ENCODE results near the gene GARIN5A.
A peak's percentile ranks its signal among the peaks of the same experiment; 100 is the strongest.
"Not testable (repeated sequence)": the region's sequence is repeated elsewhere in the genome, so short reads cannot be mapped to it uniquely, and the experiment has no call there.

Gene GARIN5A

DNA sequence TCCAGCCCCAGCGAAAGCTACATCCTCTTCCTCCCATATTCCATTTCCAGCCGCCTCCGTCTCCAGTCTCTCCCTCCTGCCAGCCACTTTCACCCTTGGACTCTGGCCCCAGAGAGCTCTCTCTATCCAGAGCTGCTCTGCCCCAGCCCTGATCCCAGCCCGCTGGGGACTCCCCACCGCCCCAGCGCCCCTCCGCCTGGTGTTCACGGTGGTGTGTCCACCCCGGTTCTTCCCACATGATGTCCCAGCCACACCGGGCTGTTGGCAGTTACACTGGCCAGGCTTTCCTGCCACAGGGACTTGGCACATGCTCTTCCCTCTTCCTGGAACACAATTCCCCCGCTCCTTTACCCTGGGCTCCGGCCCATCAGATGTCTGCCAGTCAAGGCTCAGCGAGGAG, 11.6 kb downstream of the GARIN5A start:
- DNase-seq (ENCODE audit: low read depth, low spot score), result no peak

DNA sequence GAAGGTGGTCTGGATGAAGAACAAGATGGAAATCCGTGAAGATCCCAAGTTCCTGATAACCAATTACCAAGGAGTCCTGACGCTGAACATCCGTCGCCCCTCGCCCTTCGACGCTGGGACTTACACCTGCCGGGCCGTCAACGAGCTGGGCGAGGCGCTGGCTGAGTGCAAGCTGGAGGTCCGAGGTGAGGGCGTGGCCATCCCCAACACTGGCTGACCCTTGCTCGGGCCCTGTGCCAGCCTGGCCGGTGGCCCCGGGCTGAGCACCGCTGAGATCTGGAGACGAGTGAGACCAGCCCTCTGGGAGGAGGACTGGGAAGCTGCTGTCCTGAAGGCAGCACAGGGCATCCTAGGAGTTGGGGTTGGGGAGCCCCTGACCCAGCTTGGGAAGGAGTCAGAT, 12.3 kb downstream of the GARIN5A start:
- DNase-seq (ENCODE audit: low read depth, low spot score), result no peak

DNA sequence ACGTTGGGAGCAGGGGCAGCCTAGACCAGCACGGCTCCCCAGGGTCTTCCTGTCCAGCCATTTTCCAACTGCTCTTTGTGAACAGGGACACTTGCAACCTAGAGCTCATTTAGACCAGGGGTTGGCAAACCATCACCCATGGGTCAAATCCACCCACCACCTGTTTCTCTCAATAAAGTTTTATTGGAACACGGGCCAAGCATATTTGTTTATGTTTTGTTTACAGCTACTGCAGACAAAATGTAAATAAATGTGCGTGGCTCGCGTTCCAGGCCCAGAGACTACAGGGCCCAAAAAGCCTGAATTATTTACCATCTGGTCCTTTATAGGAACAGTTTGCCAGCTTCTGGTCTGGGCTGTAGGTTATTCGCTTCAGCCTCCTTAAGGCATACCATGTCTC, 13.7 kb downstream of the GARIN5A start:
- no peak for DNase-seq (ENCODE audit: low read depth, low spot score)

DNA sequence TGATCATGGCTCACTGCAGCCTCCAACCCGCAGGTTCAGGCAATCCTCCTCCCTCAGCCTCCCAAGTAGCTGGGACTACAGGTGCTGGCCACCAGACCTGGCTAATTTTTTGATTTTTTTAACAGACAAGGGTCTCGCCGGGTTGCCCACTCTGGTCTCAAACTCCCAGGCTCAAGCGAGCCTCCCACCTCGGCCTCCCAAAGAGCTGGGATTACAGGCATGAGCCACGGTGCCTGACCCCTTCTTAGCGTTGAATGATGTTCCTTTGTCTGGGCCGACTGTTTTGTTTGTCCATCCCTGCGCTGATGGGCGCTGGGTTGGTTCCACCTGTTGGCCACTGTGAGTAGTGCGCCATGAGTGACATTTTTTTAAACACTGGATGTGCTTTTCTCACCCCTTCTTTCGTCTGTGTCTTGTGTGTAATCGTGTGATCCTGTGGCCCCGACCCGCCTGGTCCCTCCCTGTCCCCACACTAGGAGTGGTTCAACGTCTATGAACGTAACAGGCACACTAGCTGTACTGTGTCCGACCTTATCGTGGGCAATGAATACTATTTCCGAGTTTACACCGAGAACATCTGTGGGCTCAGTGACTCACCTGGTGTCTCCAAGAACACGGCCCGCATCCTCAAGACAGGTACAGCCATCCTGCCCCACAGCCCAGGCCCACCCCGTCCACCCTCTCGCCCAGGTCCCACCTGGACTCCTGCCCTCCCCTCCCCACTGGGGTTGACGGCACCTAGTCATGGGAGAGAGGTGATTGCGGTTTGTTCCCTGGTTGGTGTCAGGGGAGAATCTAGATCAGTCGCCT, 15.4 kb downstream of the GARIN5A start:
- peak; percentile 83 for DNase-seq (ENCODE audit: low read depth, low spot score)

DNA sequence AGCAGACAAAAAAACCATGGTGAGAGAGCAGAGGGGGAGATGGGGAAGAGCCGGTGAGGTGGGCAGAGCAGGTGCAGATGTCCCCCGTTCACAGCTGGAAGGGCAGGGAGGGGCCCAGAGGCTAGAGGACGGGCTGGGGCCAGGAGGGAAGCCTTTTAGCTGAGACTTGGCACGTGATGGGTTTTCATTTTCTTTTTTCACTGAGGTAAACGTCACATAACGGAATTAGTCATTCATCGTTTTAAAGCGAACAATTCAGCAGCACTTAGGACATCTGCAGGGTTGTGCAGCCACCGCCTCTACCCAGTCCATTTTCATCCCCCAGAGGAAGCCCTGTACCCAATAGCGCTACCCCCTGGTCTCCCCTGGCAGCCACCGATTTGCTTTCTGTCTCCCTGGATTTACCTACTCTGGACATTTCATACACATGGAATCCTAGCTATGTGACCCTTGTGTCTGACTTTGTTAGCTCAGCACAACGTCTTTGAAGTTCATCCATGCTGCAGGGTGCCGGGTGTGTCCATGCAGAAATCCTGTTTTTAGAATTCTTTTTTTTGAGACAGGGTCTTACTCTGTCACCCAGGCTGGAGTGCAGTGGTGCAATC, 16.4 kb downstream of the GARIN5A start:
- peak; percentile 22 for DNase-seq (ENCODE audit: low read depth, low spot score)

DNA sequence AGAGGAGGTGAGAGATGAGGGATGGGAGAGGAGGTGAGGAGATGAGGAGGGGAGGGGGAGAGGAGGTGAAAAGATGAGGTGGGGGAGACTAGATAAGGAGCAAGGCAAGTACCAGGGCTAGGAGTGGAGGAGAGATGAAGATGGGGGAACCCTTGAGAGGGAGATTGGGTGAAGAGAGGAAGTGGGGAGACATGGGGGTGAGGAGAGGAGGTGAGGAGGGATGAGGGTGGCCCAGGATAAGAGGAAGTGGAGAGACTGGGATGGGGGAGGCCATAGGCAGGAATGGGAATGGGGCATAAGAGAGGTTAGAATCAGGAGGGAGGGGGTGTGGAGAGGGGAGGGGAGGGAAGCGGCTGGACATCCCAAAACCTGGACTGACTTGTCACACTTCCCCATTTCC, 17.0 kb downstream of the GARIN5A start:
- no peak for DNase-seq (ENCODE audit: low read depth, low spot score)

DNA sequence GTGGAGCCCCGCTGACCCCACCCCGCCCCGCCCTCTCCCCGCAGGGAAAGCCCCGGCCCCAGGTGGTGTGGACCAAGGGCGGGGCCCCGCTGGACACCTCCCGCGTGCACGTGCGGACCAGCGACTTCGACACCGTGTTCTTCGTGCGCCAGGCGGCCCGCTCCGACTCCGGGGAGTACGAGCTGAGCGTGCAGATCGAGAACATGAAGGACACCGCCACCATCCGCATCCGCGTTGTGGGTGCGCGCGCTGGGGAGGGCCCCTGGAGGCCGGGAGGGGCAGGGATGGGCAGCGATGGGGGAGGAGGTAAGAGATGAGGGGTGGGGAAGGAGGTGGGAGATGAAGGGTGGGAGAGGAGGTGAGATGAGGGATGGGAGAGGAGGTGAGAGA, 17.6 kb downstream of the GARIN5A start:
- DNase-seq (ENCODE audit: low read depth, low spot score), result no peak

DNA sequence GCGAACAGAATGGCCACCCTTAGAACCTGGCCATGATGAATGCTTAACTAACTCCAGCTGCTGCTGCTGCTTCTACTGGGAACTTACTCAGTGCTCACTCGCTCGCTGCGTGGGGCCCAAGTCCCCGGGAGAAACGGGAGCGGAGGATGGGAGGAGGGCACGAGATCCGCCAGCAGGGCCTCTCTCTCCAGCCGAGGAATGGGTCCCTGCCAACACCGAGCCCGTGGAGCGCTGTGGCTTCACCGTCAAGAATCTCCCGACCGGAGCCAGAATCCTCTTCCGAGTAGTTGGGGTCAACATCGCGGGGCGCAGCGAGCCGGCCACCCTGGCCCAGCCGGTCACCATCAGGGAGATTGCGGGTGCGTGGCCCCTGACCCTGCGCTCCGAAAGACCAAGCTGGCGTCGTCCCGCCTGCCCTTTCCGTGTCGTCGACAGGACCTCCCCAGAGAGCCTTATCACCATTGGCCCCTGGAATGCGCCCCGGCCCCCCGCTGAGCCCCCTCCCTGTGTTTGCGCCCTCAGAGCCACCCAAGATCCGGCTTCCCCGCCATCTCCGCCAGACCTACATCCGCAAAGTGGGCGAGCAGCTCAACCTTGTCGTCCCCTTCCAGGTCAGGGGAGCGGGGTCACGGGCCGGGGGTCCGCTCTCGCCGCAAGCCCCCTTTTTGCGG, 18.1 kb downstream of the GARIN5A start:
- no peak for DNase-seq (ENCODE audit: low read depth, low spot score)

DNA sequence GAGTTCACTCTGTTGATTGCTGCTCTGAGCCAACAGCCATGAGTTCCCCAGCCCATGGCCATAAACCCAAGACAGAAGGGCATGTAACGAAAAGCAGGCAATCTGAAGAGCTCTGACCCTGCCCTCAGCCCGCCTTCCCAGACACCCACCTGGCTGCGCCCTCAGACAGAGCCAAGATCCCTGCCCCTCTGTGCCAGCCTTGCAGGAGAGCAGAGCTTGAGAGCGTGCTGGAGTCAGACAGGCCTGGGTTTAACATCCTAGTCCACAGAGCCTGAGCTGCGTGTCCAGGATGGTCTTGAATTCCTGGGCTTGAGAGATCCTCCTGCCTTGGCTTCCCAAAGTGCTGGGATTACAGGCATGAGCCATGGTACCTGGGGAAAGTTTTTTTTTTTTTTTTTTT, 19.3 kb downstream of the GARIN5A start:
- DNase-seq (ENCODE audit: low read depth, low spot score), result no peak

DNA sequence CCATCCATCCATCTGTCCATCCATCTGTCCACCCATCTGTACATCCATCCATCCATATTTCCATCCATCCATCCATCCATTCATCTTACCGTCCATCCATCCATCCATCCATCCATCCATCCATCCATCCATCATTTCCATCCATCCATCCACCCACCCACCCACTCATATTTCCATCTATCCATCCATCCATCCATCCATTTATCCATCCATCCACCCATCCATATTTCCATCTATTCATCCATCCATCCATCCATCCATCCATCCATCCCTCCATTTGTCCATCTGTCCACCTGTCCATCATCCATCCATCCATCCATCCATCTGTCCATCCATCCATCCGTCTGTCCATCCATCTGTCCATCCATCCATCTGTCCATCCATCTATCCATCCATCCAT, 20.7 kb downstream of the GARIN5A start:
- no peak for DNase-seq (ENCODE audit: low read depth, low spot score)

DNA sequence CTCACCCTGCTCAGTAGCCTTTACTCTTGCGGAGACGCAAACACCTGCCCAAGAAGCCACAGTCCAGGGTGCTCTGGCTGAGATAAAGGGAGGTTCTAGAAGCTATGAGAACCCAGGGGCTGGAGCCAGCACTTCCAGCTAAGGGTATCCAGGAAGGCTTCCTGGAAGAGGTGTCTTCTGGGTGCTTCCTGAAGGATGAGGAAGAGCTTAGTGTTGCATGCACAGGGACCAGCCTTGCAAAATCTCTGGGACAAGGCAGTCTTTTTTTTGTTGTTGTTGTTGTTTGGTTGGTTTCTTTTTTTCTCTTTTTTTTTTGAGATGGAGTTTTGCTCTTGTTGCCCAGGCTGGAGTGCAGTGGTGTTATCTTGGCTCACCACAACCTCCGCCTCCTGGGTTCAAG, 23.4 kb downstream of the GARIN5A start:
- DNase-seq (ENCODE audit: low read depth, low spot score), result no peak

DNA sequence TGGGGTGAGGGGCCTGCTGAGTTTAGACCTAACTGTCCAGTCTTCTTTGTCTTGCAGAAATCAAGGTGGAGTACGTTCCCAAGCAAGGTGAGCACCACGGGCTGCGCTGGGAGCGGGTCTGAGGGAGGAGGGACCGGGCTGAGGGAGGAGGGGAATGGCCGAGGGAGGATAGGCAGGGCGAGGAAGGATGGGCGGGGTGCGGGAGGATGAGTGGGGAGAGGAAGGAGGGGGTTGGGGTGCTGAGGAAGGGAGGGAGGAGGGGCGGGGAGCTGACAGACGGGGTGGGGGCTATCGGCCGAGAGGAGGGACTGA, 25.5 kb downstream of the GARIN5A start:
- DNase-seq (ENCODE audit: low read depth, low spot score), result no peak

DNA sequence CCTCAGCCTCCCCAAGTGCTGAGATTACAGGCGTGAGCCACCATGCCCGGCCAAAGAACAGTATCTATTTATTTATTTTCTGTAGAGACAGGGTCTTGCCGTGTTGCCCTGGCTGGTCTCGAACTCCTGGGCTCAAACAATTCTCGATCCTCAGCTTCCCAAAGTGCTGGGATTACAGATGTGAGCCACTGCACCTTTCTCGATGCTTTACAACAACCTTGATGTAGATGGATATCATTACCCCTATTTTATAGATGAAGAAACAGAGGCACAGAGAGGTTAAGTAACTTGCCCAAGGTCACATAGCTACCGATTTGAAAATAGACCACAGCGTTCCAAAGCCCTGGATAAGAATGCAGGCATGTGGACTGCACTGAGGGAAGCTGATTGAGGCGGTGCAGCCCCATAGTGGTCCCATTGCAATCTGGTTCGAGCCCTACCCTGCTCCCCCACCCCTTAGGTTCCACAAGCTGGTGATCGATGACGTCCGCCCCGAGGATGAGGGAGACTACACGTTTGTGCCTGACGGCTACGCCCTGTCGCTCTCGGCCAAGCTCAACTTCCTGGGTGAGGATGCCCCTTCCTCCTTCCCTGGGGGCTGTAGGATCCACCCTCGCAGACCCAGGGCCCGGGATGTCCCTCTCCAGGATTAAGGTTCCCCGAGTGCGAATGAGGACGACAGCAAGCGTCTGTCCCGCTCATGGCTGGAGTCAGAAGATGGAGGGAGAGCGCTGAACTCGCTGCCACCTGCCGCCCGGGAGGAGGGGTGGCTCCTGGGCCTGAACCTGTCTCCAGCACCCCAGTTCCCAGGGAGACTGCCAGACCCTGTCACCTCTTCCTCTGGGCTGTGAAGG, 26.1 kb downstream of the GARIN5A start:
- DNase-seq (ENCODE audit: low read depth, low spot score), result no peak

DNA sequence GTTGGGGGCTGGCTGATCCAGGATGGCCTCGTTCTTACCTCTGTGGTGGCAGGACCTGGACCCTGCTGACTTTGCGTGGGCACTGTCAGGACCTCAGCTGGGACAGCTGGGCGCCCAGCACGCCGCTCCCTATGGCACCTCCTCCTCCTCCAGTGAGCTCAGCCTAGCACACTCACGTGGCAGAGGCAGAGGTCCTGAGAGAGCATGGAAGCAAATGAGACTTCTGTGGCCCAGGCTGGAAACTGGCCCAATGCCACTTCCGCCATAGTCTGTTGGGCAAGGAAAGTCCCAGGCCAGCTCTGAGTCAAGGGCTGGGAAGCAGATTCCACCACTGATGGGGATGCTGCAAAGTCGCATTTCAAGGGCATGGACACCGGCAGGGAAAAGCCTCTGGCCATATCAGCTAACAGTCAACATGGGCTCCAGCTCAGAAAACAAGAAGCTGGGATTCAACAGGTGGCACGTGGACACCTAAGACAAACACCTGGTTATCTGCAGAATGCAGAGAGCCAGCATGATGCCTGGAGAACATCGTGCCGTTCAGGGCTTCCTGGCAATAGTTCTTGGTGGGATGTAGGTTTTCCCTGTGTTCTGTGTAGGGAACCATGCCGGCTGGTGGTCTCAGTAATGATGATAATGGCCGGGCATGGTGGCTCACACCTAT, 27.3 kb downstream of the GARIN5A start:
- no peak for DNase-seq (ENCODE audit: low read depth, low spot score)

DNA sequence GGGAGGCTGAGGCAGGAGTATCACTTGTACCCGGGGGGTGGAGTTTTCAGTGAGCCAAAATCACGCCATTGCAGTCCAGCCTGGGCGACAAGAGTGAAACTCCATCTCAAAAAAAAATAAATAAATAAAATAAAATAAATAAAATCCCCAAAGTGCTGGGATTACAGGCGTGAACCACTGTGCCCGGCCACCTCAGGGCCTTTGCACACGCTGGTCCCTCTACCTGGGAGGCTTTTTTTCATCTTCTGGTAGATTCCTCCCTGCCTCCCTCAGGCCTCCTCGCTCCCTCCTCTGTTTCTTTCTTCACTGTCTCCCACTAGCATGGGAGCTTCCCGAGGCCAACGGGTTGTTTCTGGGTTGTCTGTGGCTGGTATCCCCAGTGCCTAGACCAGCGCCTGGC, 28.9 kb downstream of the GARIN5A start:
- no peak for DNase-seq (ENCODE audit: low read depth, low spot score)

DNA sequence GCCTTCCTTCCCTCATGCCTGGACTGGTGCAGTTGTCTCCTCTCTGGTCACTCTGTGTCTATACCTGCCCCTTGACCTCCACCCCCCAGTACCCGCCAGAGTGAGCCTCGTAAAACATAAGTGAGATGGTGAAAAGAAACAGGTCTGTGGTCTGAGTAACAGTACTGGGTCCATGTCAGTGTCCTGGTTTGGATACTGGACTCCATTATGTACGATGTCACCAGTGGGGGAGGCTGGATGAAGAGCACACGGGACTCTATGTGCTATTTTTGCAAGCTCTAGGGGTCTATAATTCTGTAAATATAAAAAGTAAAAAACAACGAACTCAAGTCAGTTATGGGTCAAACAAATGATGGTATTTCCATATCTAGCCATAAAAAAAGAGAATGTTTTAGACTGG, 29.6 kb downstream of the GARIN5A start:
- DNase-seq (ENCODE audit: low read depth, low spot score), result no peak

DNA sequence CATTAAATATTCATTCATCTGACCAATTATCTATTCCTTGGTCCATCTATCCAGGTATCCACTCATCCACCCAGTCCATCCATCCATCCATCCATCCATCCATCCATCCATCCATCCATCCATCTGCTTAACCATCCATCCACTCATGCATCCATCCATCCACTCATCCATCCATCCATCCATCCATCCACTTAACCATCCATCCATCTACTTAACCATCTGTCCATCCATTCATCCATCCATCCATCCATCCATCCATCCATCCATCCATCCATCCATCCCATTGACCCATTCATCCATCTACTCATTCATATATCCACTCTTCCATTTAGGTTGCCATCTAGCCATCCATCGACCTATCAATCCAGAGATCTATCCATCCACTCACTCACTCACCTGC, 32.6 kb downstream of the GARIN5A start:
- no peak for DNase-seq (ENCODE audit: low read depth, low spot score)

DNA sequence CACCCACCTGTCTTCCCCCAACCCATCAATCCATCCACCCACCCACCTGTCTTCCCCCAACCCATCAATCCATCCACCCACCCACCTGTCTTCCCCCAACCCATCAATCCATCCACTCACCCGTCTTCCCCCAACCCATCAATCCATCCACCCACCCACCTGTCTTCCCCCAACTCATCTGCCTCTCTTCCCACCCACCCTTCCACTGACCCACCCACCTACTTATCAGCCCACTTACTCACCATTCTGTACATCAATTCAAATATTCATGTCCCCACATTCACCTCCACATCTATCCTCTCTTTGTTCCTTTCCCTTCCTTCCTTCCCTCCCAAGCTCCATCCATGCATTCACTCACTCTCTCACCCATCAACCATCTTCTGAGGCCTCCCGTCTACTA, 37.5 kb downstream of the GARIN5A start:
- DNase-seq (ENCODE audit: low read depth, low spot score), result not testable (repeated sequence)

DNA sequence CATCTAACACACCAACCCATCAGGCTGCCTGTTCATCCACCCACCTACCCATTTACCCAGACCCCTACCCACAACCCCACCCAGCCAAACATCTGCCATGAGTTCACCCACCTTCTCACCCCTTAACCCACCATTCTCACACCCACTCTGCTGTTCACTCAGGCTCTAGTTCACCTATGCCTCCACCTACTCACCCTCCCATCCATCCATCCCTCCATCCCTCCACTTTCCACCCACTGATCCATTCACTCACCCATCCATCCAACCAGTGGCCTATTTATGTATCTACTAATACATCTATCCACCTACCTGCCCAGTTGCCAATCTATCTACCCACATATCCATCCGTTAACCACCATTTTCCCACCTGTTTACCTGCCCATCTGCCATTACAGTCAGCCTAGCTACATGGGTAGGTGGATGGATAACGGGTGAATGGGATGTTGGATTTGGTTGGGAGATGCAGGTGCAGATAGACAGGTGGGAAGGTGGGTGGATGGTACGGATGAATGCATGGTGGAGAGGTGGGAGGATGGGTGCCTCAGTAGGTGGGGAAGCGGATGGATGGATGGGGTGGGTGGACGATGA, 38.7 kb downstream of the GARIN5A start:
- no peak for DNase-seq (ENCODE audit: low read depth, low spot score)

DNA sequence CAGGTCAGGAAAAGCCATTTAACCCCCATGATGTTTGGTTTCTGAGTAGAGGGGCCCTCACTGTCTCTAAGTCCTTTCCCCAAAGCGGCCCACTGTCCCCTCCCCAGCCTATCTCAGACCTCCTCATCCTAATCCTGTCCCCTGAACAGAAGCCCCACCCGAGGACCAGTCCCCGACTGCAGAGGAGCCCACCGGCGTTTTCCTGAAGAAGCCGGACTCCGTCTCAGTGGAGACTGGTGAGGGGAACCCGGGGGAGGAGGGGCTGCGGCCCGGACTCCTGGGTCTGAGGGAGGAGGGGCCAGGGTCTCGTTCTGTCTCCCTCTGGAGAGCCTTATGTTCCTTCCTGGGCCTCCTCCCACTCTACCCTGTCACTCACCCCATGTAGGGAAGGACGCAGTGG, 41.0 kb downstream of the GARIN5A start:
- no peak for DNase-seq (ENCODE audit: low read depth, low spot score)

DNA sequence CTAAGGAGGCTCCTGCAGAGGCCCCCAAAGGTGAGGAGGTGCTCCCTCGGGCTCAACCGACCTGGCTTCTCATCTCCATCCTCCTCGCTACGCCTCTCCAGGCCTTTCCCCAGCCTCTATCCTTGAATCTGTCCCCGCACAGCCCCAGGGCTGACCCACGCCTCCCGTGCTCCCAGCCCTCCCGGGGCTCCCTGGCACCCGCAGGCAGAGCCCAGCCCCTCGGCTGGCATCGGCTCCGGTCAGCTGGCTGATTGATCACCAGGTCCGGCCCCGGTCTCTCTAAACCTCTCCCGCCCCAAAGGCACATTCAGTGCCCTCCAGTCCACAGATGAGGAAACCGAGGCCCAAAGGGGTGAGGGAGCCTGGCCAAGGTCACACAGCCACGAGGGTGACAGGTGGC, 41.4 kb downstream of the GARIN5A start:
- no peak for DNase-seq (ENCODE audit: low read depth, low spot score)

Measured in ELF-1 (cell line).